Activated CD4-positive, alpha-beta T cell treated with anti-CD3 and anti-CD28 coated beads, Interleukin-10, Interleukin-2, amounts not matched to agents 100 ng/mL and 50 ng/mL, durations not matched to agents 16 hours and 8 hours (primary cell): ENCODE results near the gene CD58.

Experiments used
- DNase-seq: peaks from one replicate; pipeline ENCODE4 v3.0.0-alpha.2; 2020

The CD58 gene

GRCh38 chr1:116465477-116465844 is 105.4 kb downstream of the CD58 start:
- DNase-seq = no peak
